Hindlimb muscle (tissue), 1 donor: ENCODE results near the gene PREX1. TPM values are rescaled to one million over a fixed set of nuclear protein-coding genes. Genes with fewer than 3 reads are reported as not detected.

Experiments
- DNase-seq: peaks from one replicate; pipeline ENCODE4 v3.0.0-alpha.2; 2013
- polyA plus RNA-seq: library from polyadenylated mRNA; unstranded; fragments of 120-200 nt; gene quantifications from one replicate; pipeline ENCODE4 v1.2.1, GENCODE V29; 2013; ENCODE audit not compliant: insufficient read length

PREX1 gene
- polyA plus RNA-seq, 1 donor, result 20.0 TPM

DNA sequence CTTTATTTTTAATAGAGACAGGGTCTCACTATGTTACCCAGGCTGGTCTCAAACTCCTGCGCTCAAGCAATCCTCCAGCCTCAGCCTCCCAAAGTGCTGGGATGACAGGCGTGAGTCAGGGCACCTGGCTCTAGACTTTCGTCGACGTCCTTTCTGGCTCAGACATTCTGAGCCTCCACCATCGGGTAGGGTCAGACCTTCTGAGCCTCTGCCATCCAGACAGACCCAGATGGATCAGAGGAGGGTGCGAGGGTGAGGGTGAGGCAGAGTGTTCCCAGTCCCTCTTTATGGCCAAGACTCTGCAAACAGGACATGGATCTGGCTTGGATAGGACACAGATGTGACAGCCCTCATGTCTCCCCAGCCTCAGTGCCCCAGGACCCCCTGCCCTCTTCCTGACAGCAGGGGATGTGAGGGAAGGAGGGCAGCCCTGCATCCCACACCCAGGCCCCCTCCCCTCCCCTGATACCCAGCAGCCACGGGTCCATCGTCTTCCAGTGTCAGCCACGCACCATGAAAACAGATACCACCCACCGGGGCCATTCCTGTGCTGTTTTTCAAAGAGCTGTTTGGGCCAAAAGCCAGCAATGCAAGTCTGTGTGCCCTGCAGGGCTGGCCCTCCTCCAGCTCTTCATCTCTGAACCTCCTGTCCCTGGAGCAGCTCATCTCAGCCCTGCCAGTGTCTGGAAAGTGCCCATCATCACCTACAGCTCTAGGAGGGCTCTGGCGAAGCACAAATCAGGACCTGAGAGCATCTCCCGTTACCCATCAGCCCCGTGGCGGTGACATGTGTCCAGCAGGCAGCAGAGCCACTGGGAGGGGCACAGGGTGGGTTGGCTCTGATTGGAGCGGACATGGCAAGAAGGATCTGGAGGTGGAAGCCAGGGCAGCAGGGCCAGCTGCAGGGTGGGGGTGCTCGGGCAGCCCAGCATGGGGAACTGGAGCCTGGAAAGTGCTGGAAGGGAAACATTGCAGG, 208.4 kb downstream of the PREX1 start:
- no peak for DNase-seq

DNA sequence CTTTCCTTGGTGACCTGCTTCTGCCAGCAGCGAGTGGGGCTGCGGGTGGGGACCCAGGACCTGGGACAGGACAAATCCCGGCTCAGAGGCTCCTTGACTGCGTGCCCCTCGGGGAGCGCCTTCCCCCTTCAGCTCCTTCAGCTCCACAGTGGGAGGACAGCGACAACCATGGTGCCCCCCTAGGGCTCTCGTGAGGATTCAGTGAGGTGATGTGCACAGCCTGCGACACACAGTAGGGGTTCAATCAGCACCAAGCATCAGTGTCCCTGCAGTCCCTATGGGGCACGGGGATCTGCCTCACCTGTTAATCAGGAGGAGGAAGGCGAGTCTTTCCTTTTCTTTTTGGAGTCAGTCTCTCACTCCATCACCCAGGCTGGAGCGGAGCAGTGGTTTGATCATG, 209.2 kb downstream of the PREX1 start:
- DNase-seq, result no peak

DNA sequence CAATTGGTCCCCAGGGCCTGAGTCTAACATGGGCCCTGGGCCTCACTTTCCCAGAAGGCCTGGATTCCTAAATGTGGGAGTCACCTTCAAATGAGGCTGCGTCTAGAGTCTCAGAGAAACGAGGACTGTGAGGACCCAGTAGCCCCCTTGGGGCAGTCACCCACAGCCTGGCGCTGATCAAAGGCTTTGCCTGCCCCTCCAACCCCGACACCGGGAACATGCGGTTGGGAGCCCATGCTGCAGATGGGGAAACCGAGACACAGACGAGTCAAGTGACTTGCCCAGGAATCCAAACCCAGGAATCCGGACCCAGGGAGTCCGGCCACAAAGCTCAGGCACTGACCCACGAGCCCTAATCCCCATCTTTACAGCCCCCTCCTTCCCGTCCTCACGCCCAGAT, 209.7 kb downstream of the PREX1 start:
- no peak for DNase-seq

DNA sequence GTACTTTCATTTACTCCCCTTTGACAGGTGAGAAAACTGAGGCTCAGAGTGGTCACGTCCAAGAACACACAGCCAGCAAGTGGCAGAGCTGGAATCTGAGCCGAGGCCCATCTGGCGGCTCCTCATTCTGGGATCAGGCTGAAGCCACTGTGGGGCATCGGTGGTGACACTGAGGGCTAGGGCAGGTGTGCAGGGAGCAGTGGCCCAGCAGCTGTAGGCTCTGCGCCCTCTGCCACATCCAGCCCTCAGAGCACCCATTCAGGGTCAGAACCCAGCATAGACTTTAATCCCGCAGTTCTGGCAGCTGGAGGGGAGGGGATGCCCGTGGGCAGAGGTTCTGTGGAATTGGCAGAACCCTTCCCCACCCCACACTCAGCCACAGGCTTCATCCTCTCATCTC, 210.3 kb downstream of the PREX1 start:
- no peak for DNase-seq

DNA sequence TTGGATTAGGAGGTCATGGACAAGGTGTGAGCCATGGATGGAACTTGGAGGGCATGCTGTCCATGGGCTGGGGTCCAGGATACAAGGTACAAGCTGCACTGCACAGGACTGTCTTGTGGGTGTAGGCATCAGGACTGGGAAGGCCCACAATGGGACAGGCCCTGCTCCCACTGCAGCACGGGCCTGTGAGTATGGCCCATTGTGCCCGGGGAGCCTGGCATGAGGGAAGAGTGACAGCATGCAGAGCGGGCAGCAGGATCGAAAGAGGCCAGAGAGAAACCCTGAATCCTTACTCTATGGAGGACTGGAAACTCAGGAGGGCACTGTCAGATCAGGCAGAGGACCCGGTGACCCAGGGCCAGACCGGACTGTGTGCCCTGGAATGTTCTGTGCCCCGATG, 211.3 kb downstream of the PREX1 start:
- no peak for DNase-seq

DNA sequence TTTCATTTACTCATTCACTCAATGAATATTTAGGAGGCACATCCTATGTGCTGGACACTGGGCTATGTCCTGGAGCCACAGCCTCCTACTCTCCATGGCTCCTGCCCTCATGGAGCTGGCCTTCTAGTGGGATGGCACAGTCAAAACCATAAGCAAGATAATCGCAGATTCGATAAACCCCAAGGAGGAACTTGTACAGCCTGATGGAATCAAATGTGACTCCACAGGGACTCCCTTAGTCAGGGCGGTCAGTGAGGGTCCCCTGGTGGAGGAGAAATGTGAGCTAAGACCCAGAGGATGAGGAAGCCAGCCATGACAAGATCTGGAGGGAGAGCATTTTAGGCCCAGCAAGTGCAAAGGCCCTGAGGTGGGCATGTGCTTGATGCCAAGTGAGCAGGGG, 211.9 kb downstream of the PREX1 start:
- no peak for DNase-seq

DNA sequence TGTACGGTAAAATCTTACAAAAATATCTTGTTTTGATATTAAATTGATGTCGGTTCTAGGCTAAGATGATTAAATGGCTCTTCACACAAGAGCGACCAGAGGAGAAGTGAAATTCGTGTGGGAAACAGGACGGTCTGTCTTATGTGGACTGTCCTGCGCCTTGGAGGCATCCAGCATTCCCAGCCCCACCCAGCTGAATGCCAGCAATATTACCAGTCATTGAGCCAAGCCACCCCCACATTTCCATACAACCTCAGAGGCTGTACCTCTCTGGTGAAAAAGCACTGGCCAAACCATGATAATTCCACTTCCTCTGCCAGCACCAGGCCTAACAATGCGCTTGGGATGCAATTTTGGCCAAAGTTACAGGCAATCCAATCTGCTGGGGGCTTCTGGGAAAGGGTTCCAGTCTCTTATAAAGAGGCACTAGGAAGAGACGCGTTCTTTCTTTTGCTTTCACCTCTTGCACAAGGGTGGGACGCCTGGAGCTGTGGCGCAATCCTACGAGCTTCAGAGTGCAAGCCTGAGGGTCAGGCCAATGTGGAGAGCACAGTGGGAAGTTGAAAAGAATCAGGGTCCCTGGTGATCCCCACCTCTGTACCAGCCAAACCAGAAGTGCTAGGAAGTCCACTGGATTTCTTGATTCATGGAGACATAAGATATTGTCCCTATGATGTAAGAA, 213.1 kb downstream of the PREX1 start:
- DNase-seq, result no peak

DNA sequence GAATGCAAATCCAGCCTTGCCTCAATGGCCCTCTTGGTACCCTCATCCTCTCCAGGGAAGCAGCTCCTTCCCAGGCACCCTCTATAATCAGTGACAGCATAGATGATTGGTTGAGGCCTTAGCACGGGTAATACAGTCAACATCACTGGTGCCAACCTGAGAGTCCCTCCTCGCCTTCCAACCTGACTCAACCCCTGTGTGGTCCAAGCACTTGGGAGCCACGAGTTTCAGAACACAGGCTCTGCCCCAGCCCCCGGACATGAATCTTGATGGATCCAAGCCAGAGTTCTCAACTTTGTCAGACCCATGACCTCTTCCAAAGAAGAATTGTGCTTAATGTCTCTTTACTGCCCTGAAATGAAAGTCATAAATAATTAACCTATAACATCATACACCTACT, 213.9 kb downstream of the PREX1 start:
- no peak for DNase-seq

DNA sequence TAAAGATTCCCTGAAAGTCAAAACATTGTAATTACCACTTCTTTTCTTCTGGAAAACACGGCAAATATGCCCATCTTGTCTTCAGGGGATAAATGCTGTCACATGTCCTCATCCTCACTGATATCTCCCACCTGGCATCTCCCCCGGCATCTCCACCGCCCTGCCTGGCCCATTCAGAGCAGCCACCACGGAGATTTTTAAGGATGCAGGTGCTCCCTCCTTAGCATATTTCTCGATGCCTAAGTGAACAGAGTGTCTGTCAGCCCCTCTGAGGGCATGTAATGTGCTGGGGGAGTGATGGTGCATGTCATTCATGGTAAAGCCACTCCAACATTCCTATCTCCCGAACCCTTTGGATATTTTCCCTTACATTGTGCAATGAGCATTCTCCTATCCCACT, 215.5 kb downstream of the PREX1 start:
- DNase-seq, result no peak

DNA sequence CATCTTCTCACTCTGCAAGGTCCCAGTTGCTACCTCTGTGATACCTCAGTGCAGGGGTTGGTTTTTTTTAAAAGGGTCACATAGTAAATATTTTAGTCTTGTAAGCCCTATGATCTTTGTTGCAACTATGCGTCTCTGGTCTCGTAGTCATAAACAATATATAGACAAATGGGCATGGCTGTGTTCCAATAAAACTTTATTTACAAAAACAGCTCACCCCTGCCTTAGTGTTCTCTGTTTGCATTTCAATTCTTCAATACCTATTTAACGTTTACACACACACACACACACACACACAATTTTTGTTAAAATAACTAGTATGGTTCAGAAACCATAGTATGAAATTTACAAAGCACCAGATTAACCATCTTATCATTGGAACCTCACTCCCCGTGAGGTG, 216.8 kb downstream of the PREX1 start:
- no peak for DNase-seq

DNA sequence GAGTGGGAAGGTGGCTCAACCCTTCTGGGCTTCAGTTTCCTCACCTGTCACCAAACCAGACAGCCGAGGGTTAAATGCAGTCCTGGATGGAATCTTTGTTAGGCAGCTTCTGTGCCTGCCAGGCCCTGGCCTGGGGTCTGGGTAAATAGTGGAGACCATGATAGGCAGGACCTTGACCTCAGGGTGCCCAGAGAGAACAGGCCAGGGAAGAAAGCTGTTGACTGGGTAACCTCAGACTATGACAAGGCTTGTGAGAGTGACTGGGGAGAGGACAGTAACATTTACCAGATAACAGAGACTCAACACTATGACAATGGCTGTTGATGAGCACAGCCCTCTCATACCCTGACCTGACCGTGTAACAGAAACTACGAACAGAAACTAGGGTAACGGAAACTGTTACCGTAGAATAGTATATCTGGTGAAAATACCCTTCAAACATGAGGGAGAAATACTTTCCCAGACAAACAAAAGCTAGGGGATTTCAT, 218.3 kb downstream of the PREX1 start:
- no peak for DNase-seq

DNA sequence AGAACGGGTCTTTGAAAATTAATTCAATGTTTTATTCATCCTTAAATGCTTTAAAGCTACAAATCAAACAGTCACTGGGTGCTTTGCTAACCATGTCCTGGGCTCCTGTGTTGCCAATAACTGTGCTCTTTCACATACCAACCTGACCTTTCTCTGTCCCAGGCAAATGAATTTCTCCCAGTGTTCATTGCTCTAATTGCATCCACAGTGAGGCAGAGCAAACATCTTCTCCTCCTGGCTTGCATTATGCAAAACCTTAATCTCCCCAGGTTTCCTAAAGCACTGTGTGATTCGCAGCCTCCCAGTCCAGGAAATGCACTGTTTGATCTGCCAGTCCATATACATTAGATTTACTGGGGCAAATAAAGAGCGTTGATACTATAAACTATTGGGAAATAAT, 219.0 kb downstream of the PREX1 start:
- no peak for DNase-seq

DNA sequence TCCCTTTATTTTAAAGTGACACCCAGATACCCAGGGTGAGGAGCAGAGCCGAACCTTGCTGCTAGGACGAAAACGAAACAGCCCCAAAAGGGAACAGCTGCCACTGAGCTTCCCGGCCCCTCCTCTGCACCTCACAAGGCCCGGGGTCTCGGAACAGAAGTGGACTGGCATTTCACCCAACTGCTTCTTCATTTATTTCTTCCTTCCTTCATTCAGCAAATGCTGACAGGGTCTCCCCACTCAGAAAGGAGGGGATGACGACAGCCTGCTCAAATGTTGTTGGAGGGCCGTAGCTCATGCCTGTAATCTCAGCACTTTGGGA, 220.3 kb downstream of the PREX1 start:
- no peak for DNase-seq

DNA sequence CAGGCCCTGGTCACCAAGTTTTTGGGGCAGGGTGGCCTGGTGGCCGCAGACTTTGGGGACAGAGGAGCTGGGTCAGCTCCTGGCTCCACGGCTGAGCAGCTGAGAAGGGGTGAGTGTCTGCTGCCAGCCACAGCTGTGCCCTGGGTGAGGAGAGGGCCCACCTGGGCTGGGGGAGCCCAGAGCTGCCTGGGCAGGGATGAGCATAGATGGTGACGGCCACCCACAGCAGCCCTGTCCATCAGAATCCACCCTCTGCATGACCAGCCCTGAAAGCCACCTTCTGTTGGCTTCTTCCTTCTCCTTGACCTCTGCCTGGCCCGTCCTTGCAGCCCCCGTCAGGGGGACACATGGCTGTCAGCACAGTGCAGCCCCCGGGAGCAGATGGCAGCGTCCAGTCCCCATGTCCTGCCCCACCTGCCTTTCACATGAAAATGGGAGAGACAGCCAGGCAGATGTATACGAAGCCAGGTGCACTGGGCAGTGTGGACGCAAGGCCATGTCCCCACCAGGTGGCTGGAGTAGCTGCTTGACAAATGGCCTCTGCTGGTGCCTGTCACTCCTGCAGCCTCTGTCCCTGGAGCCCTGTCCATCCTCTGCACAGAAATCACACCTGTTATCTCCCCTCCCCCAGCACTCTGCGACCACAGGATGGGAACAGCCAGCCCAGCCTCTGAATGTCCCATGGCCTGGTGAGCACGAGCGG, 220.8 kb downstream of the PREX1 start:
- DNase-seq, result no peak

DNA sequence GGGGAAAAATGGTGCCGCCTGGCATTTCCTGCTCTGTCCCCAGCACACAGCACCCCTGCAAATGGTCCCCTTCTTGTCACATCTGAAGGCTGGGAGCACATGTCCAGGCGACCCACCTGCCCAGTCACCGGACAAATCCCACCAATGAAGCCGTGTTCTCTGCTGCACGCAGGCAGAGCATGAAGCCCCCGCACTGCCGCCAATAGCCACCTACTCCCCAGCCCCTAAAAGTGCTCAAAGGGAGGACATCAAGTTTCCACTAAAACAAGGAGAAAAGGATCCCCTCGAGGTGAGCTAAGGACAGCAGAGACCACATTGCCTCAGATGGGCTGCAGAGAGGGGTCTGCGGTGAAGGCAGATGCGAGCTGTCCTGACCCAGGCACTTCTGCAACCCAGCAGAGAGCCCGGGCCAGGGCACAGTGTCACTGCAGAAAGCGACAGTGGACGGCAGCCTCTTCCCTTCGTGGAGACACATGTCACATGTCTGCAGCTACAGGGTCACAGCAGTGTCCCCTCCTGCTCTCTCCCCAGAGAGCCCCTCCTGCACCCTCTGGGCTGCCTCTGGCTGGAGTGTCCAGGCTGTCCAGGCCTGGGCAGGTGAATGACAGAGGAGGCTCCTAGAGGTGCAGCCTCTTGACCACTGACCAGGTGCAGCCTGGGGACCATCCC, 221.5 kb downstream of the PREX1 start:
- no peak for DNase-seq

DNA sequence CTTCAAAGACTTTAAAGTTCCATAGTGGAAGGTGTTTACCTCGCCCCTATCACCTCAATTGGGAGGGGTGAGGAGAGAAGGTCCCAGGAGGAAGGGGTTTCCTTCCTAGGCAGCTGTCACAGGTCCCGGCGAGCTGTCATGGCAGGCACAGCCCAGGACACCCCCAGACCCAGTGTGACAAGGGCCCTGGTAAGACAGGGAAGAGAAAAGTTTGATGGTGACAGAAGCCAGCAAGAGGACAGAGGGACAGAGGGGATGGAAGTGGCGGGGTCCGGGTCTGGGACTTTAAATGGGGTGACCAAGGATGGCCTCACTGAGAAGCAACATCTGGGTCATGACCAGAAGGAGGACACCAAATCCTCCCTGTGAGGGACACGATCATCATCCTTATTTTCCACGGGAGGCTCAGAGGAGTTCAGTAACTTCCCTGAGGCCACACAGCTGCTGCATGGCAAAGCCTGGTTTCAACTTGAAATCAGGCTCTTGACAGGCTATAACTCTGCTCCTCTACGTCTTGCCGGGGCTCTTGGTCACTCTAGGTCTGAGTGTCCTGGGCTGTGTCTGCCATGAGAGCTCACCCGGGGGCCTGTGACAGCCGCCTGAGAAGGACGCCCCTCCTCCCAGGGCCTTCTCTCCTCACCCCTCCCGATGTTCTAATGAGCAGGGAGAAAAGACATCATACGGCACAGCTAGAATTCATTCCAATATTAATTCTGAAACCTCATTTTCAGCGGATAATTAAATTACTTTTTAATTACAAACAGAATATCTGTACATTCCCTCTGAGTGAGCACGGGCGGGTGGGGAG, 222.2 kb downstream of the PREX1 start:
- no peak for DNase-seq

DNA sequence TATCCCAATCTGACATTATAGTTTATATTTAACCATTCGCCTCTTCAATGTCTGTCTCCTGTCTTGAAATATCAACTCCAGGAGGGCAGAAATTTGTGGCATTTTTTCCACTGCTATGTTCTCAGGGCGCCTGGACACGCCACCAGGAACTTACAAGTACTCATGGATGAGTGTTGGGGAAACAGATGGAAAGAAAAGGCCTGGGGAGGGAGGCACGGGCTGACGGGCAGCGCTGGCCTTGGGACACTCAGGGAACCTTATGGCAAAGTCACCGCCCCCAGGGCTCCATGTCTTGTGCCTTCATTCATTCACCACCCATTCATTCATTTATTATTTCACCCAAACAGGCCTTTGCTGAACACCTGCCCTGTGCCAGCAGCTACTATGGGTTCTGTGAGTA, 222.9 kb downstream of the PREX1 start:
- no peak for DNase-seq

DNA sequence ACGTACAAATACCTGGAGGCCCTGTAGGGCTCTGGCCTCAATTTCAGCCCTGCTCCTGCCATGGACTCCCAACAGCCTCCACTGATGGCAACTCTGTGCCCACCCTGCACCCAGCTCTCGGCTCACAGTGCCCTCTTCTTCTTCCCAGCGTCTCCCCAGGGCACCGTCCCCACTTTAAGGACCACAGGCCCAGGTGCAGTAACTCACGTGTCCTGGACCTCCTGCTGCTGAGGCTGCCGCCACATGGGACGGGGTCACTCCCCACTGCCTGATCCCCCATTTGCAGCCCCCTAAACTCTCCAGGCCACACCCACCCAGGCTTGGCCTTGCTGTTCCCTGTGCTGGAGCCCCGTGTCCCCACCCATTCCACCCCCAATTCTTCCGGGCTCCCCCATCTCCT, 223.4 kb downstream of the PREX1 start:
- DNase-seq, result no peak

DNA sequence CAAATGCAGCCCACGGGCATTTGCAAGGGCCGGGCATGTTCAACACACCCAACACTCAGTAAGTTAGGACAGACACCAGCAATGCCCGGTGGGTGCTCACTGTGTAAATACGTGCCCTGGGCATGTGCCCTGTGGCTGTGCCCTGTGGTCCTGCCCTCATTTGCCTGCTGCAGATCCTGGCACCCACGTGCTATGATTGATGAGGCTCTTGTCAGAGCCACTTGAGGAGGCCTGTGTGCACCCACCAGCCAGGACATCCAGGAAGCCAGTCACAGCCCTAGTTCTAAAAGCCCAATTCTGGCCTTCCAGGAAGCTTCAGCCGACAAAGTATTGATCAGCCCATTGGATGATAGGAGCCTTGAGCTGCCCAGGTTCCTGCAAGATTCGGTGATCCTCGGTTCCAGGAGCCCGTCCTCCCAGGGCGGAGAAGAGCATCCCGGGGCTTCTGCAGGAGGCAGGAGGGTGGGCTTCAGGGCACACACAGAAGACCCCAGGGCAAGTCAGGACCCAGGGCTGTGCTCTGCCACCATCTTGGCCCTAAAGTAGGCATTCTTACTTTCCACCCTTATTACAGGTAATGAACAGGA, 223.9 kb downstream of the PREX1 start:
- DNase-seq, result no peak

DNA sequence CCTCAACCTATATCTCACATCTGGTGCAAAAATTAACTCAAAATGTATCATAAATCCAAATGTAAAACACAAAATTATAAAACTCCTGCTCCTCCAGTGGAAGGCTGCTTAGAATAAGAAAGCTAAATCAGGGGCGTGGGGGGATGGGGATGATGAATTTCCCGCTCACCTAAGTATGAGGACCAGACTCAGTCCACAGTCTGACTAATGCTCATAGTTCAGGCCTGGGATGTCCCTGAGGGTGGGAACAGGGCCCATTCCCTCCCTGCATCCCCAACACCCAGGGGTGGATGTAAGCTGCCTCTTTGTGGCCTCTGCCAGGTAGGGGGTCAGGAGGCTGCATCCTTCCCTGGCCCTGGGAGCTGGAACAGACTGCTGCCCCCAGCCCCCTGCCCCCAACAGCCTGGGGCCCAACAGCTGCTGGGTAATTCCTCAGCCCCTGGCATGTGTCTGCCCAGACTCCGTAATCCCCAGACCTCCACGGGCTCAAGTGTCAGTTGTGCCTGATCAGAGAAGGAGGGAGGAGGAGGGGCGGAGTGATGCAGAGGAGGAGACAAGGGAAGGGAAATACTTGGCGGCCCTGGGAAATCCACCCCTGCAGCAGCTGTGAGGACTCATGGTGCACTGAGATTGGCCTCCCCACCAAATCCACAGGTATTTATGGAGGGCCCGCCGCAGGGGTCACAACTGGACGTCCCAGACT, 224.5 kb downstream of the PREX1 start:
- no peak for DNase-seq

DNA sequence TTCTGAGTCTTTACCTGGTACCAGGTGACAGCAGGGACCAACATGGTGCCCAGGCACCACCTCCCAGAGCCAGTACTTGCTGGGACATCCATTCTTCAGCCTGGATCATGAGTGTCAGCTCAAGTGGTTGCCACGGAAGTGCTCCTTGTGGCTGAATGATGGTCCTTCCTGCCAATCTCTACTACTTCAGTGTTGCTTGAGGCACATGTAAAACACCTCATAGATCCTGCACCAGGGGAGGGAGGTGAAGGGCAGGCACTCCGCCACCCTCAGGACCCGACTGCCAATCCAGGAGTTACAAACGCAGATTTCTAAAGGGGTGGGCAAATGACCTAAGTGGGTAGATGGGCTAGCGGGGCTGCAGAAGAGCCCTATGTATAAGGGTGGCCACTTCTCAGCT, 226.0 kb downstream of the PREX1 start:
- no peak for DNase-seq
